Measurements from ENCODE around the gene NAIF1.
"Not testable (repeated sequence)": the region's sequence is repeated elsewhere in the genome, so short reads cannot be mapped to it uniquely, and the experiment has no call there.

The NAIF1 gene

GRCh38 chr9:128026773-128027541, 40.2 kb downstream of the NAIF1 start:
- no peak for DNase-seq (ENCODE audit: low read depth)

- peak; percentile 57 for DNase-seq (ENCODE audit: low read depth)
Measured at GRCh38 chr9:128026255-128026772, 40.8 kb downstream of the NAIF1 start.

GRCh38 chr9:128025736-128026135, 41.4 kb downstream of the NAIF1 start:
- DNase-seq (ENCODE audit: low read depth) = no peak

- no peak for DNase-seq (ENCODE audit: low read depth)
Measured at GRCh38 chr9:128024761-128025308, 42.3 kb downstream of the NAIF1 start.

GRCh38 chr9:128023671-128024070, 43.4 kb downstream of the NAIF1 start:
- not testable (repeated sequence) for DNase-seq (ENCODE audit: low read depth)

GRCh38 chr9:128022886-128023285, 44.2 kb downstream of the NAIF1 start:
- DNase-seq (ENCODE audit: low read depth) = no peak

GRCh38 chr9:128021098-128021497, 46.0 kb downstream of the NAIF1 start:
- DNase-seq (ENCODE audit: low read depth) = no peak

- no peak for DNase-seq (ENCODE audit: low read depth)
Measured at GRCh38 chr9:128020692-128021091, 46.4 kb downstream of the NAIF1 start.

GRCh38 chr9:128015696-128016095, 51.4 kb downstream of the NAIF1 start:
- DNase-seq (ENCODE audit: low read depth) = no peak

Data from stimulated activated CD8-positive, alpha-beta memory T cell treated with anti-CD3 and anti-CD28 coated beads, Interleukin-15, amount 100 ng/mL, for 1 hour (primary cell).